NCI-H2227 (cell line): ENCODE results near the gene TMEM238L.

Experiments
- DNase-seq: peaks from one replicate; lab custom pipeline; 2025; ENCODE audit not compliant: unreplicated experiment; lab: John Stamatoyannopoulos, UW

The TMEM238L gene

GRCh38 chr17:10805911-10806310, 2.0 kb upstream of the TMEM238L start:
- no peak for DNase-seq

GRCh38 chr17:10804546-10804945, 647 bp upstream of the TMEM238L start:
- no peak for DNase-seq

- DNase-seq, result no peak
Measured at GRCh38 chr17:10803350-10803749, 549 bp downstream of the TMEM238L start.

- no peak for DNase-seq
Measured at GRCh38 chr17:10802496-10803284, 1.2 kb downstream of the TMEM238L start.

GRCh38 chr17:10799407-10799806, 4.5 kb downstream of the TMEM238L start:
- no peak for DNase-seq

- no peak for DNase-seq
Measured at GRCh38 chr17:10798910-10799309, 5.0 kb downstream of the TMEM238L start.

- no peak for DNase-seq
Measured at GRCh38 chr17:10798332-10798749, 5.6 kb downstream of the TMEM238L start.

GRCh38 chr17:10797476-10798328, 6.2 kb downstream of the TMEM238L start:
- DNase-seq, result no peak

GRCh38 chr17:10793816-10794215, 10.1 kb downstream of the TMEM238L start:
- DNase-seq, result no peak

- DNase-seq, result no peak
Measured at GRCh38 chr17:10793256-10793655, 10.6 kb downstream of the TMEM238L start.

- DNase-seq, result no peak
Measured at GRCh38 chr17:10792151-10792550, 11.7 kb downstream of the TMEM238L start.

- DNase-seq, result no peak
Measured at GRCh38 chr17:10790491-10791401, 13.2 kb downstream of the TMEM238L start.

GRCh38 chr17:10789694-10790271, 14.1 kb downstream of the TMEM238L start:
- no peak for DNase-seq

- no peak for DNase-seq
Measured at GRCh38 chr17:10787306-10788045, 16.4 kb downstream of the TMEM238L start.

GRCh38 chr17:10785295-10785694, 18.6 kb downstream of the TMEM238L start:
- no peak for DNase-seq

GRCh38 chr17:10779609-10780008, 24.3 kb downstream of the TMEM238L start:
- no peak for DNase-seq

- DNase-seq, result no peak
Measured at GRCh38 chr17:10777890-10778289, 26.0 kb downstream of the TMEM238L start.

GRCh38 chr17:10777131-10777807, 26.6 kb downstream of the TMEM238L start:
- DNase-seq, result no peak

- DNase-seq, result no peak
Measured at GRCh38 chr17:10776381-10776780, 27.5 kb downstream of the TMEM238L start.
